Activated T-cell treated with anti-CD3 and anti-CD28 coated beads for 24 hours (primary cell): ENCODE data around the gene MACROH2A2.
"Not testable (repeated sequence)": the region's sequence is repeated elsewhere in the genome, so short reads cannot be mapped to it uniquely, and the experiment has no call there.

Experiments used
- DNase-seq: peaks from one replicate; pipeline ENCODE4 v3.0.0-alpha.2; 2020; ENCODE audit warnings: low read depth

Gene MACROH2A2

DNA sequence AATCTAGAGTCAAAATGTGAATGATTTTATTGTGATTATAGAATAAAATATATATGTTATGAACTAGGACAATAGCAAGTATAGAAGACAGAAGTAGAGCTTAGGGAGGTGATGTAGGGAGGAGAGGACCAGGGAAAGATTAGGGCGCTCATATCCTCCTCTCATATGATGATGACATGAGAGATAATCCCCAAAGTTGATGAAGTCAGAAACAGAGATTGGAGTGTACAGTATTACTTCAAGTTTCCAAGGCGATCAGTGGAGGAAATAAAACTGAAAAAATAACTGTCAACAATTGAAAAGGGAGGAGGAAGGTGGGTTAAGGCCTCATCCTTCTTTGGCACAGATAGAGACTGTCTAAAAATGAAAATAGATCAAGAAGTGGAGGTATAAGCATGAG lies 14.9 kb downstream of the MACROH2A2 start:
- DNase-seq, result no peak

DNA sequence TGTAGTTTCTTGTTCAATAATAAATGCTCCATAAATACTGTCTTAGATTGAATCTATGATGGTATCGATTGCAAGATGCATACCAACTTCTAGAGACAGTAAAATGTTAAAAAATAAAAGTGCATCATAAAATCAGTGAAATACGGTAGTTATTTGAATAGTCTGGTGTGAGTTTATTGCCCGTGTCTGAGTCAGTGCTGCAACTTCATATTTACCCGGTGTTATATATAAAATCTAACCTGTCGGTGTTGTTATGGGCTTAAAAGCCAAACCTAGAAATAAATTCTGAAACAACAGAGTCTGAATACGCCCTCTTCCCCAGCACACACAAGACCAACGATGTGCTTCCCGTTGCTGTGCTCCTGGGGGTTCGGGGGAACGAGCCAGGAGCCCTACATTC lies 16.3 kb downstream of the MACROH2A2 start:
- DNase-seq, result no peak

DNA sequence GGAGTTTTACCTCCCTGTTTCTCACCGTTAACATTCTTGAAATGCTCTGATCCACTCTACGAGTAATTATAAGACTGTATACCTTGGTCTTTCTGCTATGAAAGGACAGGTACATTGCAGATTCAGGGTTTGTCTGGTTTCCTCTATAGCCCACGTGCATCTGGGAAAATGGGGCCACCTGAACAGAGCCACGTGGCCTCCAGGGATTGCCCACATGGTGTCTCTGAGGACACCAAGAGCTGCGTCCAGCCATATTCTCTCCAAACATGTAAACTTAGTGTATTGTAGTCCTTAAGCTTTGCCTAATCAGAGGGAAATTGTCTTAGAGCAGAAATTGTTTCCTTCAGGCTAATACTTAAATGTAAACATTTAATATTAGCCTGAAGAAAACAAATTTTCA lies 16.7 kb downstream of the MACROH2A2 start:
- no peak for DNase-seq

- DNase-seq, result no peak
Measured at GRCh38 chr10:70070834-70071233, 18.2 kb downstream of the MACROH2A2 start.

DNA sequence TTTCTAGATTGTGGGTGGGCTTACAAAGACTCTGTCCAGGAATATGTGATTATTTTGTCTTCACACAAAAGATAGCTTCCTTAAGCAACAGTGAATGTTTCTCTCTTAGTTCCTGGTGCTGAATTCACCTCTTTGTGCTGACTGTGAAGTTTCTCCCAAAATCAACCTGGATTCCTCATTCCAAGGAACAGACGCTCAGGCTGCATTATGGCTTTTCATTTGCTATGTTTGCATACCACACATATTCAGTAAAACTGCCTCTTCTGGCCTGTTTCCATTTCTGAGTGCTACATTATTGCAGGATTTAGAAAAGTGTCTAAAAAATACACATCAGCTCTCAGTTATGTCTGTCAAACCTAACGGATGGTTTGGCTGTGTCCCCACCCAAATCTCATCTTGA lies 21.5 kb downstream of the MACROH2A2 start:
- DNase-seq, result no peak

- no peak for DNase-seq
Measured at GRCh38 chr10:70074971-70075370, 22.3 kb downstream of the MACROH2A2 start.

DNA sequence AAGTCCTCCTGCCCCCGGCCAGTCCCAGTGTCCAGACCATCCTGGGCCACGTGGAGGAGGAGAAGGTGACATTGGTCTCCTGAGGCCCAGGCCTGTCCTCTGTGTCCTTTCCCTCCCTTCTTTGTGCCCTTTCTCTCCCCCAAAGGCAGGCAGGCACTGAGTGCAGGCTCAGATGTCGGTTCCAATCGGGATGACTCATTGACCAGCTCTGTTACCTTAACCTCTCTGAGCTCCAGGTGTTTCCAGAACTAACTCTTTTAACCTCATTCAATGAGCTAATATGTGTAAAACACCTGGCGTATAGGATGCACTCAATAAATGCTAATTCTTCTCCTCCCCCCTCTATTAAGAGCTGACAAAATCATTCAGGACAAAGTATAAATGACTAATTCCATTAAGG lies 25.7 kb downstream of the MACROH2A2 start:
- DNase-seq, result no peak

- DNase-seq, result no peak
Measured at GRCh38 chr10:70078937-70079336, 26.3 kb downstream of the MACROH2A2 start.

- DNase-seq, result not testable (repeated sequence)
Measured at GRCh38 chr10:70080789-70081188, 28.1 kb downstream of the MACROH2A2 start.

- DNase-seq, result no peak
Measured at GRCh38 chr10:70084189-70084588, 31.5 kb downstream of the MACROH2A2 start.

GRCh38 chr10:70085975-70086613 lies 33.4 kb downstream of the MACROH2A2 start:
- no peak for DNase-seq

GRCh38 chr10:70087616-70088307 lies 35.1 kb downstream of the MACROH2A2 start:
- no peak for DNase-seq

DNA sequence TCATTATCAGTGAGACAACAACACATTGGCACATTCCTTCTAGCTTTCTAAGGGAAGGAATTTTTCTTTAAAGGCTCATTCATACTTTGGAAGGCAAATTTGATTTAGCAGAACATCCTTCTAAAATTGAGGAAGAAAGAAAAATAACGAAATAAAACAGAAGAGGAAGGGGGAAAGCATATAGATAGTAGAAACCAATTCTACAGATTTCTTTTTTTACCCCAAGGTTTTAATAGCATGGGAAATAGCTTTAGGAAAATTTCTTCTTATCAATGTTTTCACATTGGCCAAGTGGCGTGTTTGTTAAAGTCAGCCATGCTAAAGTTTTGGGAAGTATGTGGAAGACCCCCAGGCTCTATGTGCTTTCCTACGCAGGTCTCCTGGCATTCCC lies 35.7 kb downstream of the MACROH2A2 start:
- DNase-seq, result no peak

DNA sequence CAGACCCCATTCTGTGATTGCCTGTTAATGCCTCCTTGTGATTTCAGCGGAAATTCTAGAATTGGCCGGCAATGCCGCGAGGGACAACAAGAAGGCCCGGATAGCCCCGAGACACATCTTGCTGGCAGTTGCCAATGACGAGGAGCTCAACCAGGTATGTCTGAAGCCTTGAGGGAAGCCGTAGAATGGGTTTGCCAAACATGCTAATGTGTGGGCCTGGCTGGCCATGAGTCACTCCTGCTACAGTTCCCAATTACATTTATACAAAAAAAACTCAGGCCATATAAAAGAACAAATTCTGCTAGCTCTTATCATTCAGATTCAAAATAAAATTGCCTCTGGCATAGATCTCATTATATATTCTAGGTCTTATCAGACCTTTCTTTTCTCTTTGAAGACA lies 37.4 kb downstream of the MACROH2A2 start:
- no peak for DNase-seq

DNA sequence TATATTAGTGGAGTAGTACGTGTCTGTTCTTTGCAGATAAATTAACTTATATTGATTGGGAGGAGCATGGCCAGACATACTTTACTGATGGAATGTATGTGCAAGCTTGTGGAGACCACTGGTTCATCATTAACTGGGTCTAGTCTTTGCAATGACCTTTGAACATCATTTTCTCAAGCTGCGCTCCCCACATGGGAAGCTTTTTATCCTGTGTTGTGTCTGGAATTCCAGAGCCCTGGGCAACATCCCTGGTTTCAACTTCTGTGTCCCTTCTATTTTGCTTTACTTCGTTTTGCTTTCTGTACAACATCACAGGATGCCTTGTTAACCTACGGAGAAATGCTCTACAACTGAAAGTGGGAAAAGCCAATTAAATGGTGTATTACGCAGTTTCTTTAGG lies 38.3 kb downstream of the MACROH2A2 start:
- no peak for DNase-seq

- no peak for DNase-seq
Measured at GRCh38 chr10:70092389-70092718, 39.7 kb downstream of the MACROH2A2 start.

GRCh38 chr10:70093335-70093944 lies 40.8 kb downstream of the MACROH2A2 start:
- DNase-seq, result peak; percentile 7

DNA sequence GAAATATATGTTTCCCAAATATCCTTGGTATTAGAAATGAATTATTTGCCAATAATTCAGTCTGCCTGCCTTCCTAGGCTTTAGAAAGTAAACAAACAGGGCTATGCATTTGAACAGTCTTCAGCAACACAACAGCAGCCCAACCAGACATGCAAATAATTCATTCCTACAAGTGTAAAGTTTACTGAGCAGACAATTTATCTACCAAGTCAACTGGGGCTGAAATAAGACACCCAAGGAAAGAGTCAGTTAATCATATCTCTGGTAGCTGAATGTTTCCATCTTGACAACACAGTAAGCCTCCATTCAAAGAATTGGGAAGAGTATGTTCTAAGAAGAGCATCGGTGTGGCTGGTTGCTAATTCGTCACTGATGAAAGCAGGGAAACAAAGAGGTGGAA lies 41.6 kb downstream of the MACROH2A2 start:
- no peak for DNase-seq

- no peak for DNase-seq
Measured at GRCh38 chr10:70096016-70096704, 43.5 kb downstream of the MACROH2A2 start.

- no peak for DNase-seq
Measured at GRCh38 chr10:70096705-70097420, 44.2 kb downstream of the MACROH2A2 start.

DNA sequence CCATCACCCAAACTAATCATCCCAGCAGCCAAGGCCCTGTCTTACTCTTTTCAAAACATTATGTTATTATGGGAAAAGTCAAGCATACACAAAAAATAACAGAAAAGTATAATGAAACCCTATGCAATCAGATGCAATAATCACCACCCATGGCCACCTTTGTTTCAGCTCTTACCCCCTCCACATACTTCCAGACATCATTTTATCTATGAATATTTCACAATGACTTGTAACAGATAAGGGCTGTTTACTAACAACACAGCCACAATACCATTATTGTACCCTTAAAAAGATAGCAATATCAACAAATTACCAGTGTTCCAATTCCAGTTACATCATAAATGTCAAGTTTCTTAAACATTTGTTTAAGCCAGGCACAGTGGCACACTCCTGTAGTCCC lies 44.8 kb downstream of the MACROH2A2 start:
- no peak for DNase-seq

- no peak for DNase-seq
Measured at GRCh38 chr10:70098271-70098670, 45.6 kb downstream of the MACROH2A2 start.
